Astrocyte of the cerebellum (primary cell): ENCODE data around the gene C5orf46.
"Not testable (repeated sequence)": the region's sequence is repeated elsewhere in the genome, so short reads cannot be mapped to it uniquely, and the experiment has no call there.

ENCODE experiments used
- DNase-seq: peaks from one replicate; pipeline ENCODE4 v3.0.0-alpha.2; 2011; ENCODE audit warnings: low read depth
- H3K4me3 ChIP-seq: 2 replicates; pipeline ENCODE4 v1.5.1; 2011; ENCODE audit warnings: mild to moderate bottlenecking, low read depth, low read length, moderate library complexity
- in situ Hi-C: cut with HindIII; loops from 2 replicates; pipeline ENCODE4 v1.10.0; 2017; ENCODE audit warnings: low sequenced_read_pairs
- TF ChIP-seq, protein P1 (sequence below): IDR thresholded peaks from 2 replicates; pipeline ENCODE4 v1.5.1; 2012; ENCODE audit warnings: low read length, low read depth, moderate library complexity, mild to moderate bottlenecking; ENCODE audit errors: missing control alignments

The C5orf46 gene

DNA sequence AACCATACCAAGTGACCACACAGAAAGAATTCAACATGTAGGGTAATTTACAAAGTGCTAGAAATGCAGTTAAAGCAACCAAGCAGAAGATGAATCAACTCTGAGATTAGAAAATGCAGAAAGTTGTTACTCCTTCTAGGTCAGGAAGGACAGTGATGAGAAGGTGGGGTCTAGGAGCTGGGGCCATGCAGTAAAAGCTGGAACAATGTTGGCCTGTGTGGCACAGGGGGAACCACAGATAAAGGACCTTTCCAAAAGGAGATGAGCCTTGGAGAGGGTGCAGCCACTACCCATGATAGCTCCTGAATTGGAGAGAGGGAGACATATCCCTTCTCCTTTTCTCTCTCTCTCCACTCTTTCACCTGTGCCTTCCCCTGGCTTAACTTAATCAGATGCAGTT is 30.2 kb downstream of the C5orf46 start:
- in situ Hi-C loops, result no loop called here
- no peak for DNase-seq
- TF ChIP-seq, protein P1, sequence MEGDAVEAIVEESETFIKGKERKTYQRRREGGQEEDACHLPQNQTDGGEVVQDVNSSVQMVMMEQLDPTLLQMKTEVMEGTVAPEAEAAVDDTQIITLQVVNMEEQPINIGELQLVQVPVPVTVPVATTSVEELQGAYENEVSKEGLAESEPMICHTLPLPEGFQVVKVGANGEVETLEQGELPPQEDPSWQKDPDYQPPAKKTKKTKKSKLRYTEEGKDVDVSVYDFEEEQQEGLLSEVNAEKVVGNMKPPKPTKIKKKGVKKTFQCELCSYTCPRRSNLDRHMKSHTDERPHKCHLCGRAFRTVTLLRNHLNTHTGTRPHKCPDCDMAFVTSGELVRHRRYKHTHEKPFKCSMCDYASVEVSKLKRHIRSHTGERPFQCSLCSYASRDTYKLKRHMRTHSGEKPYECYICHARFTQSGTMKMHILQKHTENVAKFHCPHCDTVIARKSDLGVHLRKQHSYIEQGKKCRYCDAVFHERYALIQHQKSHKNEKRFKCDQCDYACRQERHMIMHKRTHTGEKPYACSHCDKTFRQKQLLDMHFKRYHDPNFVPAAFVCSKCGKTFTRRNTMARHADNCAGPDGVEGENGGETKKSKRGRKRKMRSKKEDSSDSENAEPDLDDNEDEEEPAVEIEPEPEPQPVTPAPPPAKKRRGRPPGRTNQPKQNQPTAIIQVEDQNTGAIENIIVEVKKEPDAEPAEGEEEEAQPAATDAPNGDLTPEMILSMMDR, result no peak
- no peak overlapping the region for H3K4me3 ChIP-seq

DNA sequence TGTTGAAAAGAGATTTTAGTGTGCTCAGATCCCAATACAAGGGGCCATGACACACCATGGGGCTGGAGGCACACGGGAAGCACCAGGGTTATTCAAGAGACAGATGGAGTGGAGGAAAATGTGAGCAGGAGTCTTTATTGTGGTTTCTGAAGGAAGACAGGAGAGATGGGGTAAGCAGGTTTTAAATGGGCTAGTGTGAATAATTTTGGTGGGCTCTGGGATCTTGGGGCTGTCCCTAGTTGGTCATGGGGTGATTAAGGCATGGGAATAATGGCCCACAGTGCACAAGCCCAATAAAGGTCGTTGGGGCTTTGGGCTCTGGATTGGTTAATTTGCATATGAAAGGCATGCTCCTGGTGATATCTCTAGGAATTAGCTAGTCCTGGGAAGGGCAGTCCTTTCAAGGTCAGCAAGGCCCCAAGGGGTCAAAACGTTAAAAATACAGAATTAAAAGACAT is 31.4 kb downstream of the C5orf46 start:
- in situ Hi-C loops, result no loop called here
- DNase-seq, result no peak
- TF ChIP-seq, protein P1, result no peak
- H3K4me3 ChIP-seq, result no peak overlapping the region

DNA sequence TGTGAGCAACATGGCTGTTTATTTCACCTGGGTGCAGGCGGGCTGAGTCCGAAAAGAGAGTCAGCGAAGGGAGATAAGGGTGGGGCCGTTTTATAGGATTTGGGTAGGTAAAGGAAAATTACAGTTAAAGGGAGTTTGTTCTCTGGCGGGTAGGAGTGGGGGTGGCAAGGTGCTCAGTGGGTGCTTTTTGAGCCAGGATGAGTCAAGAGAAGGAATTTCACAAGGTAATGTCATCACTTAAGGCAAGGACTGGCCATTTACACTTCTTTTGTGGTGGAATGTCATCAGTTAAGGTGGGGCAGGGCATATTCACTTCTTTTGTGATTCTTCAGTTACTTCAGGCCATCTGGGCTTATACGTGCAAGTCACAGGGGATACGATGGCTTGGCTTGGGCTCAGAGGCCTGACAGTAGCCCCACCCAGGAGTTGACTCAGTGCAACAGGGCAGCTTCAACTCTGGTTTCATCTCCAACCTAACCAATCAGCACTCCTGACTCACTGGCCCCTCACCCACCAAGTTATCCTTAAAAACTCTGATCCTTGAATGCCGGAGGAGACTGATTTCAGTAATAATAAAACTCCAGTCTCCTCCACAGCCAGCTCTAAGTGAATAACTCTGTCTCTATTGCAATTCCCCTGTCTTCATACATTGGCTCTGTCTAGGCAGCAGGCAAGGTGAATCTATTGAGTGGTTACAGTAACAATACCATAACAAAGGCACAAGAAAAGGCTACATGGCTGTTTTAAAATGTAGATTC is 32.0 kb downstream of the C5orf46 start:
- DNase-seq, H3K4me3 ChIP-seq, in situ Hi-C loops: not testable (repeated sequence)

DNA sequence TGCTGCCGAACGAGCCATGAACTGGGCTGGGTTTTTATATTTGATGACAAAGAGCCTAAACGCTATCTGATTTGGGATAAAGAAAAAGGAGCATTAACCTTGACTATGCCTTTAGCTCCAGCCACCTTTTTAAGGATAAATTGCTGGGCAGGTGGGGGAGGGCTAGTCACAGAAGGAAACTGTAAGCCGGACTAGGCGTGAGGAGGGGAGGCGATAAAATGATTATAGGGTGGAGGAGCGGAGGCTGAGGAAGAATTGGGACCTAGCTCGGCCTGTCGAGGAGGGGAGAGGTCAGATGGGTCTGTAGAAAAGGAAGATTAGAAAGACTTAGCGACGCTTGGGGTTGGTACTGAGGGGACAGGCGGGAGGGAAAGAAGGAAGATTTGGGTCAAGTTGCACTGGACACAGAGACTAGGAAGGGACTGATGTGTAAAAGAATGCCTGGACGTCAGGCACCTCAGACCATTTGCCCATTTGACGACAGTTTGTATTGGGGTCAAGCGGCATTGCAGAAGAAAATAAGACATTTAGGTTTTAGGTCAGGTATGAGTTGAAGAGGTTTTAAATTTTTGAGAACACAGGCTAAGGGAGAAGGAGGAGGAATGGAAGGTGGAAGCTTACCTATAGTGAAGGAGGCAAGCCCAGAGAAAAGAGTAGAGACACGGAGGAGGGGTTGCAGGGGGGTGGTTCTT is 33.4 kb downstream of the C5orf46 start:
- H3K4me3 ChIP-seq, in situ Hi-C loops: not testable (repeated sequence)

DNA sequence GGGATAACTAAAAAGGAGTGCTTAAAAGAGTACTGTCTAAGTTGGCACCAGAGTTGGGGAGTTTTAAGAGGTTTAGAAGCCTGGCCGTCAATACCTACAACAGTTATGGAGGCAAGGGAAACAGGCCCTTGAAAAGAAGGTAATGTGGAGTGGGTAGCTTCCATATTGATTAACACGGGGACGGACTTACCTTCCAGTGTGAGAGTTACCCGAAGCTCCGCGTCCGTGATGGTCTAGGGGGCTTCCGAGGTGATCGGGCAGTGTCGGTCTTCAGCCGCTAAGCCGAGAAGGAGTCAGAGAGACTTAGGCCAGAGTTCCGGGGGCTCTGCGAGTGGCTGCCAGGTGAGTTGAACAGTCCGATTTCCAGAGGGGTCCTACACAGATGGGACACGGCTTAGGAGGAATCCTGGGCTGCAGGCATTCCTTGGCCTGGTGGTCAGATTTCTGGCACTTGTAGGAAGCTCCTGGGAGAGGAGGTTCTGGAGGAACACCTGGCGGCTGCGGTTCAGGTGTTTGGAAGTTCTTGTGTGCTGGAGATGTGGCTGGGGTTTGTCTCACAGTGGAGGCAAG is 34.3 kb downstream of the C5orf46 start:
- H3K4me3 ChIP-seq, in situ Hi-C loops, DNase-seq: not testable (repeated sequence)

More for the DNA sequence above, 33.4 kb downstream of the C5orf46 start:
- not testable (repeated sequence) for DNase-seq

DNA sequence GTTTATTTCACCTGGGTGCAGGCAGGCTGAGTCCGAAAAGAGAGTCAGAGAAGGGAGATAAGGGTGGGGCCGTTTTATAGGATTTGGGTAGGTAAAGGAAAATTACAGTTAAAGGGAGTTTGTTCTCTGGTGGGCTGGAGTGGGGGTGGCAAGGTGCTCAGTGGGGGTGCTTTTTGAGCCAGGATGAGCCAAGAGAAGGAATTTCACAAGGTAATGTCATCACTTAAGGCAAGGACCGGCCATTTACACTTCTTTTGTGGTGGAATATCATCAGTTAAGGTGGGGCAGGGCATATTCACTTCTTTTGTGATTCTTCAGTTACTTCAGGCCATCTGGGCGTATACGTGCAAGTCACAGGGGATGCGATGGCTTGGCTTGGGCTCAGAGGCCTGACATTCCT is 36.4 kb downstream of the C5orf46 start:
- H3K4me3 ChIP-seq, DNase-seq, in situ Hi-C loops: not testable (repeated sequence)

DNA sequence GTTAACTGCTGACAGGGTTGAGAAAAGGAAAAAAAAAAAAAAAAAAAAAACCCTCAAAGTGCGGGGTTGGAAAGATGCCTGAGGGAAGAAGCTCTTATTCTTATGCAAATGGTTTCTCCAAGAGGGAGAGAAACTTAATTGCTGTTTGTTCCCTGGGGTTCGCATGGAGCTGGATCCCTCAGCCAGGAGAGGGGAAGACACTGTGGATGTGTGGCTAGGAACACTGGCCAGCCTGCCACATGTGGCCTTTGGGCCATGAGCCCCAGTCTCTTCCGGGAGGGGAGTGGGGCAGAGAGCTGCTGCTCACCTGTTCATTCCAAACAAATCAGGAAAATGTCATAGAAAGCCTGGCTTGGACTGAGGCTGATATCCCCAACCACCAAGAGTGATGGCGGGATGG is 37.2 kb downstream of the C5orf46 start:
- H3K4me3 ChIP-seq, result no peak overlapping the region
- TF ChIP-seq, protein P1, result no peak
- no peak for DNase-seq
- in situ Hi-C loops, result no loop called here

DNA sequence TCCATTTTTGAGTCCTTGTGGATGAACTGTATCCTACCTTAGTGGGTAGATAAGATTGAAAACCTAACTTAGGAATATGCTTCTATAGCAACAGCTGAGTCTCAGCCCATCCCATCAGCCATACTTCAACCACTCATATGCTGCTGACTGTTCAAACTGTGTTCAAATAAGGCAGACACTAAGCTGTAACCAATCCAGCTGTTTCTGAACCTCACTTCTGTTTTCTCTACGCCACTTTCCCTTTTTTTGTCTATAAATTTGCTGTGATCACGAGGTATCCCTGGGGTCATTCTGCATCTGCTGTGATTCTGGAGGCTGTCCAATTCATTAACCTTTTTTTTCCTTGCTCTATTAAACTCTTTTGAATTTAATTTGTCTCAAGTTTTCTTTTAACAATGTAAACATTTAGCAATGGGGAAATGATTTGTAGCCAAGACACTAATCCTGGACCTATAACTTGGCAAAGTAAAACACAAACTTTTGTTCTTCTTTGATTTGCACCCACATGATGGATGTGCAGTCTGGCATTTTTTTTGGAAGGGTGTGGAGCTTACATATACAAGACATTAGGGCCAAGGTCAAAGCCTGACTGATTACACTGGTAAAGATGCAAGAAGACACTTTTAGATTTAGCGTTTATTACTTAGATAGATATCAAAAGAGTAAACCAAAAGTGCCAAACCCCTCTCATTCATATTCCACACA is 42.7 kb downstream of the C5orf46 start:
- DNase-seq, result no peak
- TF ChIP-seq, protein P1, result no peak
- H3K4me3 ChIP-seq, result no peak overlapping the region
- in situ Hi-C loops, result no loop called here
